HT-29 (cell line): ENCODE results near the gene MYO1A. TPM values are rescaled to one million over a fixed set of nuclear protein-coding genes. Genes with fewer than 3 reads are reported as not detected.
"Not testable (repeated sequence)": the region's sequence is repeated elsewhere in the genome, so short reads cannot be mapped to it uniquely, and the experiment has no call there.

Experiments used
- DNase-seq: peaks from one replicate; pipeline ENCODE4 v3.0.0-alpha.2; 2015; ENCODE audit warnings: low spot score
- total RNA-seq: library from RNA; depleted of rRNA; stranded (reverse); fragments of >200 nt; shearing (Covaris generic); gene quantifications from 2 replicates; pipeline ENCODE4 v1.2.3, GENCODE V29; 2014

The MYO1A gene
- total RNA-seq, 1 experiment from 2014 or later: 1.8 TPM

DNA sequence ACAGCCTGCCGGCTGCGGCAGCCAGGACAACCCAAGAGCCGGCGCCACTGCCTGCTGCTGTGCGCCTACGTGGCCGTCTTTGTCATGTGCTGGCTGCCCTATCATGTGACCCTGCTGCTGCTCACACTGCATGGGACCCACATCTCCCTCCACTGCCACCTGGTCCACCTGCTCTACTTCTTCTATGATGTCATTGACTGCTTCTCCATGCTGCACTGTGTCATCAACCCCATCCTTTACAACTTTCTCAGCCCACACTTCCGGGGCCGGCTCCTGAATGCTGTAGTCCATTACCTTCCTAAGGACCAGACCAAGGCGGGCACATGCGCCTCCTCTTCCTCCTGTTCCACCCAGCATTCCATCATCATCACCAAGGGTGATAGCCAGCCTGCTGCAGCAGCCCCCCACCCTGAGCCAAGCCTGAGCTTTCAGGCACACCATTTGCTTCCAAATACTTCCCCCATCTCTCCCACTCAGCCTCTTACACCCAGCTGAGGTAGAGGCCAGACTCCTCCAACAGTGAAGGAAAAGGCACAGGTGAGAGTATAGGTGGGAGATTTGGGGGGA is 53.9 kb downstream of the MYO1A start:
- DNase-seq: no peak

DNA sequence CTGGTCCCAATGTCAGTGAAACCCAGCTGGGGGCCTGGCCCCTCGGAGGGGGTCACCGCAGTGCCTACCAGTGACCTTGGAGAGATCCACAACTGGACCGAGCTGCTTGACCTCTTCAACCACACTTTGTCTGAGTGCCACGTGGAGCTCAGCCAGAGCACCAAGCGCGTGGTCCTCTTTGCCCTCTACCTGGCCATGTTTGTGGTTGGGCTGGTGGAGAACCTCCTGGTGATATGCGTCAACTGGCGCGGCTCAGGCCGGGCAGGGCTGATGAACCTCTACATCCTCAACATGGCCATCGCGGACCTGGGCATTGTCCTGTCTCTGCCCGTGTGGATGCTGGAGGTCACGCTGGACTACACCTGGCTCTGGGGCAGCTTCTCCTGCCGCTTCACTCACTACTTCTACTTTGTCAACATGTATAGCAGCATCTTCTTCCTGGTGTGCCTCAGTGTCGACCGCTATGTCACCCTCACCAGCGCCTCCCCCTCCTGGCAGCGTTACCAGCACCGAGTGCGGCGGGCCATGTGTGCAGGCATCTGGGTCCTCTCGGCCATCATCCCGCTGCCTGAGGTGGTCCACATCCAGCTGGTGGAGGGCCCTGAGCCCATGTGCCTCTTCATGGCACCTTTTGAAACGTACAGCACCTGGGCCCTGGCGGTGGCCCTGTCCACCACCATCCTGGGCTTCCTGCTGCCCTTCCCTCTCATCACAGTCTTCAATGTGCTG is 54.6 kb downstream of the MYO1A start:
- DNase-seq: no peak

- DNase-seq: no peak
These were observed 55.6 kb downstream of the MYO1A start for GRCh38 chr12:56994231-56994746.

GRCh38 chr12:56993346-56993745 is 56.6 kb downstream of the MYO1A start:
- no peak for DNase-seq

GRCh38 chr12:56991319-56992246 is 58.3 kb downstream of the MYO1A start:
- peak; percentile 15 for DNase-seq

GRCh38 chr12:56990648-56991318 is 59.1 kb downstream of the MYO1A start:
- no peak for DNase-seq

DNA sequence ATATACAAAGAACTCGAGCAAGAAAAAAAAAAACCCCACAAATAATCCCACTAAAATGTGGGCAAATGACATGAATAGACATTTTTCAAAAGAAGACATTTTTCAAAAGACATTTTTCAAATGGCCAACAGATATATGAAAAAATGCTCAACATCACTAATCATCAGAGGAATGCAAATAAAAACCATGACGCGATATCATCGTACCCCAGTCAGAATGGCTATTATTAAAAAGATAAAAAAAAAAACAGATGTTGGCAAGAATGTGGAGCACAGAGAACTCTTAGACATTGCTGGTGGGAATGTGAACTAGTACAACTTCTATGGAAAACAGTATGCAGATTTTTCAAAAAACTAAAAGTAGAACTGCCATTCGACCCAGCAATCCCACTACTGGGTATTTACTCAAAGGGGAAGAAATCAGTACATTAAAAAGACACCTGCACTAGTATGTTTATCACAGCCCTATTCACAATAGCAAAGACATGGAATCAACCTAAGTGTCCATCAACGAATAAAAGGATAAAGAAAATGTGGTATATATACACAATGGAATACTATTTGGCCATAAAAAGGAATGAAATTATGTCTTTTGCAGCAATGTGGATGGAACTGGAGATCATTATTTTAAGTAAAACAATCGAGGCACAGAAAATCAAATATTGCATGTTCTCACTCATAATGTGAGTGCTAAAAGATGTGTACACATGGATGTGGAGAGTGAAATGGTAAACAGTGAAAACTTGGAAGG is 59.9 kb downstream of the MYO1A start:
- DNase-seq: no peak

DNA sequence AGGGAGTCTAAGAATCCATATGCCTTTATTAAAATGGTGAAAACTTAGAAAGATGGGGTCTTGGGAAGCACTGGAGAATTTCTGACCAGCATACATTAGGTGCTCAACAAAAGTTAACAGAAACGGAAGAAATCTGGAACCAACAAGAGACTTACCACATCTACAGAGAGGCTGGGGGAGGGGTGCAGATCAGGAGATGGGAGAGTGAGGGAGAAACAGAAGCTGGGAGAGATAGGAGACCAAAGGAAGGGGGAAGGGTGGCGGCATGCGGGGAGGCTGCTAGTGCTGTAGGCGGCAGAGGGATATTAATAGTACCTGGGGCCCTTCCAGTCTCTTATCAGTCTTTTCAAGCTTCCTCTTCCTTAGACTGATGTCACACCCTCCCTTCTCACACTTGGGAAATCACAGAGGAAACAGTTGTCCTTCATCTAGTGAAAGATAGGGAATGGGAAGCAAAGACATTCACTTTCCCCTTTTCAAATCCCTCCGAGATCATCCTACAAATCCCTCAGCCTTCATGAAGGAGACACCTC is 61.7 kb downstream of the MYO1A start:
- DNase-seq: no peak

DNA sequence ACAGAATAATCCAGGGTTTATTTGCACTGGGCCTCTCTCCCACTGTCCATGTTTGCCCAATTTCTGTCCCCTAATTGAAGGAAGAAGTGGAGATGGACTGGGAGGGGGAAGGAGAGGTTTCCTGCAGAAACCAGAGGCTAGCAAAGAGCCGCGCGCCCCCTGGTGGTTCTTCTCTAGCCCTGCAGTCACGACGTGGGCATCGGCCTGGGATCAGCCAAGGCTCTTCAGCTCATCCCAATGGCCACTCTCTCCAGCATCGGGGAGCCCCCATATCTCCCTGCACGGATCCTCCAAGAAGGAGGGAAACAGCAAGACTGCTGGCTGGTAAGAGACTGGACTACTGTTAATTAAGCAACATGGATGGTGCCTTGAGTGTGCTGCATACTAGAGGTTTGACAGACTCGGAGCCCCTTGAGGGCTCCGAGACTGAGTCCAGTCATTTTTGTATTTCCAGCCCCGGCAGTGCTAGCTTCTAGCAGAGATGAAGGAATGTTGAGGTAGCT is 62.3 kb downstream of the MYO1A start:
- peak; percentile 83 for DNase-seq

DNA sequence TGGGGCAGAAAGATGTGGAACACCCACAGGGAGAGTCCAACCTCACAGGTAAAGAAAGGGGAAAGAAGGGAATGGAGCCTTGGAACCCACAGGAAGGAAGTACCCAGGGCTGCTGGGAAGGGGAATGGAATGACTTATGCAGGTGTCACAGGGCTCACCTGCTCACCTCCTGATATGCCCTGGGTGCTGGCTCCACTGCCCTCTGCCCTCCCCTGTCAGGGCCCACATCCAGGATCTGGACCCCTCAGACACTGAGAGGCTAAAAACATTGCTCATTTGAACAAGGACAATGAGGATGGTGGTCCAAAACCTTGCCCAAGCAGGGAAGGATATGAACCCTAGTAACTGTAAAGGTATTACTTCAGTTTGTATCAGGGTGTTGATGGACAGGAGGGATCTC is 62.9 kb downstream of the MYO1A start:
- DNase-seq: no peak

DNA sequence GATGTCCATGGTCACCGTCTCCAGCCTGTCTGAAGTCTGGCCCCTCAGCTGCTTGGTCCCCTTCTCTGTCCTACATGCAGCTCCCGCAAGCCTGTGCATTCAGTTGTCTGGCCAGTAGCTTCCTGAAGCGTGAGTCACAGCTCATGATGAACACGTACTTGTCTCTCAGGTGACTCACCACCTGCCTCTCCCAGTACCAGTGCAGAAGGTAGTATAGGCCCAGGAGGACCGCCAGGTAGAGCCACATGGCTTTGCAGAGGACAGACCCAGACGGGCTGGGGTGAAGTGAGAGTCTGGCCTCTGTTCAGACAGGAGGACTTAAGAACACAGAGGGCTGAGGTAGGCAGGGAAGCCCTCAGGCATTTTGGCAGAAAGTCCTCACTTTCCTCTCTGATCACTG is 64.2 kb downstream of the MYO1A start:
- DNase-seq: peak; percentile 67

- no peak for DNase-seq
These were observed 66.5 kb downstream of the MYO1A start for GRCh38 chr12:56983386-56983785.

DNA sequence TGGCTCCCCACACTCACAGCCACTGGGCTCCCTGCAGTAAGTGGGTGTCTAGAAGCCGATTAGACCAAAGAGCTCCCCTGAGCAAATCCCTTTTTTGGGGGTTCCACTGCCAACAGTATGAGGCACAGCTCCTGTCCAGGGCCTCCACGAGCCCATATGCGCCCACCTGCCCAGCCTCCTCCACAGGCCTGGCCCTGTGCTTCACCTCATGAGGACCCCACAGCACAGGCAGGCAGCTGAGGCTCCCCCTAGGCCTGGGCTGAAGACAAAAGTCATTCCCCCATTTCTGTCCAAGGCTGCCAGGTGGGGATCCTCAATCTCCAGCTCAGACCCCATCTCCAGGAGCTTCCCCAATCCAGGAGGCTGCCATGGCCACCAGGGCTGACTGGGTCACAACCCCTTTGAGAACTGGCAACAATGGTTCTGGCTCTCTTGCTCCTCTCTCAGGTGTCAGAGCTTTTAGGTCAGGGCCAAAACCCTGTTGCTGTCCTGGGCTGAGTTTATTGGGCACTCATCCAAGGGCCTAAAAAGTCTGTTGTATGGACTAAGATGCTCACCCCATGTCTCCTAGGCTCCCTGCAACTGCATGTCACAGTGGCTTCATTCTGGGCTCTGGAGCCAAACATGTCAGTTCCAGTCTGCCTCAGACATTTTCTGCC is 67.2 kb downstream of the MYO1A start:
- not testable (repeated sequence) for DNase-seq

- DNase-seq: no peak
These were observed 68.9 kb downstream of the MYO1A start for GRCh38 chr12:56980941-56981530.

DNA sequence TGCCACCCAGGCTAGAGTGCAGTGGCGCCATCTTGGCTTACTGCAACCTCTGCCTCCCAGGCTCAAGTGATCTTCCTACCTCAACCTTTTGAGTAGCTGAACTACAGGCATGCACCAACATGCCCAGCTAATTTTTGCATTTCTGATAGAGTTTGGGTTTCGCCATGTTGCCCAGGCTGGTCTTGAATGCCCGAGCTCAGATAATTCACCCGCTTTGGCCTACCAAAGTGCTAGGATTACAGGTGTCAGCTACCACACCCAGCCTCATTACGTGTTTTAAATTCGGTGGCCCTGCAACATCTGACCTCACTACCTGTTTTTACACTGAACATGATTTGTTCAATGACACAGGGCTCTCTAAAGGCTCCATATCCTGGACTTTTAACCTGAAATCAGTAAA is 69.7 kb downstream of the MYO1A start:
- DNase-seq: no peak

DNA sequence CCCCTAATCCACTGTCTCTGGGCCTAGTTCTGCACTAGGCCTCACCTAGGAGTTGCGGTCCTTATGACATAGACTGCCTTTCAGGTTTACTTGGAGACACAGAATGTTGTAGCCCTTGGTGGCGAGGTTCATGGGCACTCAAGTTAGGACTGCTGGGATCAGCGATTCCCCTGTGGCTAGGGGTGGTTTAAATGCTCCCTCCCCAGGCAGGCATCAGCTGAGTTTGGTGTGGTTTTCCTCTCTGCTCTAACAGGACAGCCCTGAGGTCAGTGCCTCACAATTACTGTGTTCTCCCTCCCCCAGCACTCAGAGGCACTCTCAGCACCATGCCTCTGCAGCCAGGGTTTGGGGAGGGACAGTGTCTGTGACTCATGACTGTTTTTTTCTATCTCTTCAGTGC is 70.3 kb downstream of the MYO1A start:
- no peak for DNase-seq
